ENCODE measurements around the gene ESYT2. TPM values are rescaled to one million over a fixed set of nuclear protein-coding genes. Genes with fewer than 3 reads are reported as not detected.

ESYT2 gene
- total and polyA plus RNA-seq, 4 donors = 16.4 to 83.0 (median 58.0) TPM

DNA sequence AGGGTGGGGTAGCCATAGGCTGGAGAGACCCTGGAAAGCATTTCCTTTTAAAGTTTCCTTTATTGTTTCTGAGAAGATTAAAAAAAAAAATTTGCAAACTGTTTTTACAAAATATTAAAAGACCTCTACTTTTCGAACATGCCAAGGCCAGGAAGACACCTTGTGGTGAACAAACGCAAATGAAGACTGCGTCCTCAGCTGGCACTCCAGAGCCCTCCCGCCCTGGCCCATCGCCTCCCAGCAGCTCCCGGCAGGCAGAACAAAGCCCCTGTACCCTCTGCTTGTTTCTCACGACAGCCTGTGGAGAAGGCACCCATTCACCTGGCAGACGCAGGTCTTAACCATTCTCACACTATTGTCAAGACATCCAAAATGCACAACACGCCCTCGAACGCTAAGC, 56.4 kb downstream of the ESYT2 start:
- ATAC-seq (ENCODE audit: insufficient read depth, low FRiP score) (no peak), DNase-seq (no peak)
- H3K9ac ChIP-seq (ENCODE audit: insufficient read depth in 1 of 2, low read length in 2 of 2) = no peak overlapping the region
- no peaks in the 10 kb centered on the region for H3K27me3 ChIP-seq (ENCODE audit: control insufficient read depth in 3 of 3, insufficient read depth in 3 of 3, low read length in 2 of 3)
- WGBS, 2 donors = 93 to 94% methylated on average over 11 of the region's 11 CpGs
- no peak overlapping the region for H3K27ac ChIP-seq (ENCODE audit: low read depth in 1 of 2, low read length in 1 of 2)
- no peaks in the 10 kb centered on the region for H3K4me1 ChIP-seq (ENCODE audit: control insufficient read depth in 5 of 5, insufficient read depth in 5 of 5, low read length in 5 of 5)
- peaks cover 2 to 12% (median 6%) of the 10 kb centered on the region in 4 donors for H3K36me3 ChIP-seq (ENCODE audit: control insufficient read depth in 4 of 4, insufficient read depth in 4 of 4, low read length in 4 of 4)
- TF ChIP-seq, protein P1, sequence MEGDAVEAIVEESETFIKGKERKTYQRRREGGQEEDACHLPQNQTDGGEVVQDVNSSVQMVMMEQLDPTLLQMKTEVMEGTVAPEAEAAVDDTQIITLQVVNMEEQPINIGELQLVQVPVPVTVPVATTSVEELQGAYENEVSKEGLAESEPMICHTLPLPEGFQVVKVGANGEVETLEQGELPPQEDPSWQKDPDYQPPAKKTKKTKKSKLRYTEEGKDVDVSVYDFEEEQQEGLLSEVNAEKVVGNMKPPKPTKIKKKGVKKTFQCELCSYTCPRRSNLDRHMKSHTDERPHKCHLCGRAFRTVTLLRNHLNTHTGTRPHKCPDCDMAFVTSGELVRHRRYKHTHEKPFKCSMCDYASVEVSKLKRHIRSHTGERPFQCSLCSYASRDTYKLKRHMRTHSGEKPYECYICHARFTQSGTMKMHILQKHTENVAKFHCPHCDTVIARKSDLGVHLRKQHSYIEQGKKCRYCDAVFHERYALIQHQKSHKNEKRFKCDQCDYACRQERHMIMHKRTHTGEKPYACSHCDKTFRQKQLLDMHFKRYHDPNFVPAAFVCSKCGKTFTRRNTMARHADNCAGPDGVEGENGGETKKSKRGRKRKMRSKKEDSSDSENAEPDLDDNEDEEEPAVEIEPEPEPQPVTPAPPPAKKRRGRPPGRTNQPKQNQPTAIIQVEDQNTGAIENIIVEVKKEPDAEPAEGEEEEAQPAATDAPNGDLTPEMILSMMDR (IDR thresholded peaks at IDR 0.05; ENCODE audit: control extremely low read depth, extremely low read depth) = no peak
- no peak overlapping the region for H3K4me3 ChIP-seq
- peaks cover 0 to 2% (median 0%) of the 10 kb centered on the region in 4 donors for H3K9me3 ChIP-seq (ENCODE audit: control insufficient read depth in 4 of 4, insufficient read depth in 3 of 4, low read length in 3 of 4)

DNA sequence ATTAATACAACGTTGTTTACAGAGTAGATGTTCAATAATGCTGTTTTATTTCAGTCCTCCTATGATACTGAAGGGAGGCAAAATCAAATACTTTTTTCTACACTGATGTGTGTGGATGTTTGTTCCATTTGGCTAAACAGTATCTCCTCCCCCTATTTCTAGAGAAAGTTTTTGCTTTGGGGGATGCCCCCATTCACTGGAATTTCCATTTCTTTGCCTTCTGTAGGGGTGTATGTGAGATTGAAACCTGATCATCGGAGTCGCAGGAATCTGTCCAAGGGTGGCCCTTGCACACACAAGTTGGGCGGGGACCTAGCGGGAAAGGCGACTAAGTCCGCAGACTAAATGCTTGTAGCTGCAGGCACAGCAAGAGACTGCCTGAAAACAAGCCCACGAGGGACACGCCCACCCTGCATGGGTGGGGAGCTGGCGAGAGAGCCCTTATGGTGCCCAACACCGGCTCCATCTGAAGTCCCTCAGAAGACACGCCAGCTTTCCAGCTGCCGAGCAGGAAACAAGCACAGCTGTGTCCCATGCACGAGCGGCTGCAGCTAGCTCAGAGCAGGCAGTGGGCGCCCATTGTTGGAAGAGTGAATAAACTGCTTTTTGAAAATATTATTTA, 58.0 kb downstream of the ESYT2 start:
- TF ChIP-seq, protein P1 (IDR thresholded peaks at IDR 0.05; ENCODE audit: control extremely low read depth, extremely low read depth) = no peak
- Histone ChIP-seq H3K27ac (ENCODE audit: low read depth in 1 of 2, low read length in 1 of 2) (no peak overlapping the region), H3K9me3 (ENCODE audit: control insufficient read depth in 4 of 4, insufficient read depth in 3 of 4, low read length in 3 of 4) (peaks cover 0 to 2% (median 0%) of the 10 kb centered on the region in 4 donors), H3K9ac (ENCODE audit: insufficient read depth in 1 of 2, low read length in 2 of 2) (no peak overlapping the region), H3K4me3 (no peak overlapping the region), H3K27me3 (ENCODE audit: control insufficient read depth in 3 of 3, insufficient read depth in 3 of 3, low read length in 2 of 3) (no peaks in the 10 kb centered on the region), H3K4me1 (ENCODE audit: control insufficient read depth in 5 of 5, insufficient read depth in 5 of 5, low read length in 5 of 5) (no peaks in the 10 kb centered on the region), H3K36me3 (ENCODE audit: control insufficient read depth in 4 of 4, insufficient read depth in 4 of 4, low read length in 4 of 4) (peaks cover 4 to 18% (median 8%) of the 10 kb centered on the region in 4 donors)
- DNase-seq (peak; percentile 33 to 65 (median 44)), ATAC-seq (ENCODE audit: insufficient read depth, low FRiP score) (no peak)
- 91 to 93% methylated on average over 16 of the region's 16 CpGs for WGBS, 2 donors

DNA sequence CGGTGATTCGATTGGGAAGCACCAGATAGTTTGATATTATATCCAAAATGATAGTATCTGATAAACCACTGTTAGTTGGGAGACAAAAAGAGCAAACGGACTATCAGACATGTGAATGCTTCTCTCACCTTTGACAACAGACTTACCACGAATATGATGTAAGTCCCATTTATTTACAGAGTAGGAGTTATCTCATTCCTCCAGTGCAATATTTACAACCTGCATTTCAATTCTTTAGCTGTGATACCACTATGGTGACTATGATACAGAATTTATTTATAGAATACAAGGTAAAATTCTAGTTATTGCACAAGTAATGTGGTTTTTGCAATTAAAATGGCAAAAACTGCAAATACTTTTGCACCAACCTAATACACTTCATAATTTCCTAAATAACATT, 61.6 kb downstream of the ESYT2 start:
- H3K36me3 ChIP-seq (ENCODE audit: control insufficient read depth in 4 of 4, insufficient read depth in 4 of 4, low read length in 4 of 4) = peaks cover 0 to 17% (median 6%) of the 10 kb centered on the region in 4 donors
- H3K4me3 ChIP-seq = no peak overlapping the region
- no peak overlapping the region for H3K27ac ChIP-seq (ENCODE audit: low read depth in 1 of 2, low read length in 1 of 2)
- no peaks in the 10 kb centered on the region for H3K27me3 ChIP-seq (ENCODE audit: control insufficient read depth in 3 of 3, insufficient read depth in 3 of 3, low read length in 2 of 3)
- 84 to 91% methylated on average over 4 of the region's 4 CpGs for WGBS, 2 donors
- no peak overlapping the region for H3K9ac ChIP-seq (ENCODE audit: insufficient read depth in 1 of 2, low read length in 2 of 2)
- no peaks in the 10 kb centered on the region for H3K4me1 ChIP-seq (ENCODE audit: control insufficient read depth in 5 of 5, insufficient read depth in 5 of 5, low read length in 5 of 5)
- no peak for DNase-seq
- TF ChIP-seq, protein P1 (IDR thresholded peaks at IDR 0.05; ENCODE audit: control extremely low read depth, extremely low read depth) = no peak
- peaks cover 0 to 2% (median 0%) of the 10 kb centered on the region in 4 donors for H3K9me3 ChIP-seq (ENCODE audit: control insufficient read depth in 4 of 4, insufficient read depth in 3 of 4, low read length in 3 of 4)
- ATAC-seq (ENCODE audit: insufficient read depth, low FRiP score) = no peak

All from lung (tissue), 12 donors.